NCI-H748 treated with DMSO at 0.1 percent for 48 hours (cell line): ENCODE data around the gene NID1.
A peak's percentile ranks its signal among the peaks of the same experiment; 100 is the strongest.
"Not testable (repeated sequence)": the region's sequence is repeated elsewhere in the genome, so short reads cannot be mapped to it uniquely, and the experiment has no call there.

ENCODE experiments used
- DNase-seq: peaks from one replicate; lab custom pipeline; 2025; lab: John Stamatoyannopoulos, UW

Gene NID1

DNA sequence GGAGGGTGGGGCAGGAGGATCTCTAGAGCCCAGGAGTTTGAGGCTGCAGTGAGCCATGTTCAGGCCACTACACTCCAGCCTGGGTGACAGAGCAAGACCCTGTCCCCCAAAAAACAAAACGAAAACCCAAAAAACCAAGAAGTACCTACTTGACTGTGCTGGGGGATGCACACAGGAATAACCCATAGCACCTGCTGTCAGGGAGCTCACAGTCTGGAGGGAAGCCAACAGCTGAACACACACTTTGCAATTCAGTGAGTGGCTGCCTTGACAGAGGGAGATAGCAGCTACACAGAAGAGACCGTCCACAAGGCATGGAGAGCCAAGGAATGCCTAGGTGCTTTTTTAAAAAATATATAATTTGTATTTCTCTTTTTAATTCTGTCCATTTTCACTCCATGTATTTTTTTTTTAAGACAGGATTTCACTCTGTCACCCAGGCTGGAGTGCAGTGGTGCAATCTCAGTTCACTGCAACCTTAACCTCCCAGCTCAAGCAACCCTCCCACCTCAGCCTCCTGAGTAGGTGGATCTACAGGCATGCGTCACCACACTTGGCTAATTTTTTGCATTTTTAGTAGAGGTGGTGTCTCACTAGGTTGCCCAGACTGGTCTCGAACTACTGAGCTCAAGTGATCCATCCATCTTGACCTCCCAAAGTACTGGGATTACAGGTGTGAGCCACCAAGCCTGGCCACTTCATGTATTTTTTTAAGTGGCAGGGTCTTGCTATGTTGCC is 68.7 kb downstream of the NID1 start:
- DNase-seq: no peak

DNA sequence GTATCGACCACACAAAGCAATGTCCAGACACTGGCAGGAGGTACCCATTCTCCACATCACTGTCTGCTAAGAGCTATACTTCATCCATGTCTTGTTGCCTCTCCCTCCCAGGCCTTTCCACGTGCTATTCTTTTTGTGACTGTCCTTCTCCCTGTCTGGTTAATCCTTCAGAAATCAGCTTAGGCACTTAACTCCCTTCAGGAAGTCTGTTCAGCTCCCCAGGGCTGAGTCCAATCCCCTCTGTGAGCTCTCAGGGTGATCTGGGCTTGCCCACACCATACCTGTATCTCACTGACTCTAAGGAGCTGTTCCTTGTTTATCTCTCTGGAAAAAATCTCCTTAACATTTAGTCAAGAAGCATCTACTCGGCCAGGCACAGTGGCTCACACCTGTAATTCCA is 69.4 kb downstream of the NID1 start:
- DNase-seq: no peak

DNA sequence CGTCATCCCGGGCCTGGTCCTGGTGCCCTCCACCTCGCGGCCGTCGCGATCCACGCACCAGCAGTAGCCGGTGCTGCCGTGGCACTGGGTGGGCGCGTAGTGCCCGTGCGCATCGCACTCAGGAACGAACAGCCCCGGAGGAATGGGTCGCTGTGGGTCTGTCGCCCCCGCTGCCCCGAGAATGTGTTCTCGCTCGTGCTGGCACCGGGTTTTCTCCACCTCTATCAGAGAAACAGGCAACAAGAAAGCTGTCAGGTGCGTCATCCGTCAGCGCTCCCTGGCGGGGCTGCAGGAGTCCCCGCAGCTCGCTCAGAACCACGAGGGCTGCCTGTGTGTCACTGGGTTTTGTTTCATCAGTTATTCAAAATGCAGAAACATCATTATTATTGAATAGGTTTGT is 71.2 kb downstream of the NID1 start:
- DNase-seq: no peak

DNA sequence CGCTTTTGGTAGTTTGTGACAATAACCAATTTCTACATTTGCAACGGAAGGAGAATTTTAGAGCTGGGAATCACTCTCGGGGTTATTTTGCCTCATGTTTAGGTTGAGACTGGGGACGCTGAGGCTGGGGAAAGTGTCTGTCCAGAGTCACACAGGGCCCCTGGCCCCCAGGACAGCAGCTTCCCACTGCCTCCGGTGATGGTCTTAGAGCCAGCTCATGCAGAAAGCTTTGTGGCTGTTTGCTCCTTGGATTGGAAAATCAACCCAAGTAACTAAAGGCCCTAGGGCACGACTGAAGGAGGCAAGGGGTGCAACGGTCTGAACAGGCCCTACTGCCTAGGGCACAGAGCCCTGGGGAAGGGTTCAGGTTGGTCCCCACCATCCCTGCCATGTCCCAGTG is 72.0 kb downstream of the NID1 start:
- DNase-seq: no peak

DNA sequence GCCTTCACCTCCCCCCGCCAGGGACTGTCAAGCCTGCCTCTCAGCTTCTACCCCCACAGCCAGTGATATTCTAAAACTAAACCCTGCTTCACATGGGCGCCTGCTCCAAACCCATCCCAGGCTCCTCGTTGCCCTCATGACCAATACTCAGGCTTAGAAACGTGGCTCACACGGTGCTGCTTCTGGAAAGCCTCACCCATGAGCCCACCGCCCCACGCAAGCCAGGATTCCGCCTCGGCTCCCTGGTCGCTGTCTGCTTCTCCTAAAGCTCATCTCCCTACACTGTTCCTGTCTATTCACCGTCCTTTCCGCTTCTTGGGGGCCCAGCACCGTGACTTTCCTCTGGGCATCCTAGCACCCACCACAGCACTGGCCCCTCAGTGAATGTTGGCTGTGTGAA is 72.5 kb downstream of the NID1 start:
- no peak for DNase-seq

DNA sequence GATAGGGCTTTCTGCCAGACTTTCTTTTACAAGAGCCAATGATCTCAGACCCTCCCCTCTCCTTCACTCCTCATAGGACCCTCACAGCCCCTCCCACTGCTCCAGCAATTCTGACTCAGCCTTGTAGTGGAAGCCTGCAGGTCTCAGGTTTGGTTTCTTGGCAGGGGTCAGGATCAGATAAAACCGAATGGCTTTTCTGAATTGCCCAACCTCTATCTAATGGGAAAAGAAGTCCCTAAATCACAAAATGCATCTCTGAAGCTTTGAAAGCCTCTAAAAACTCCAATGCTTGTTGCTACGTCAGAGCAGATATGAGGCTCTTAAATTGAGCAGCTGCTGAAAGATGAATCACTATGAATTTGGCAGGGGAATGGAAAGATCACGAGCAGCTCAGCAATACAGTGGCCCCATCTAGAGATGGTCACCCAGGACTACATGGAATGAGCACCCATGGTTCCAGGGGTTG is 74.5 kb downstream of the NID1 start:
- no peak for DNase-seq

DNA sequence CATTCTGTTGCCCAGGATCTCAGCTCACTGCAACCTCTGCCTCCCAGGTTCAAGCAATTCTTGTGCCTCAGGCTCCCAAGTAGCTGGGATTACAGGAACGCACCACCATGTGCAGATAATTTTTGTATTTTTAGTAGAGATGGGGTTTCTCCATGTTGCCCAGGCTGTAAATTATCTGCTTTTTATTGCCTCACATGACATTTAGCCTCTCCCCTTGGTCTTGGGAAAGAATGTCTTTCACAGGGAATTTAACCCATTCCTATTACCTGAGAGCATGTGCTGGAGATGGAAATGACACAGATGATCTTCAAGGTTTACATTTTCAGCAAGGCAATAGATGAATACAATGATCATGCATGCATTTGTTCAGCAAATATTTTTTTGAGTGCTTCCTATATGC is 75.8 kb downstream of the NID1 start:
- DNase-seq: no peak

DNA sequence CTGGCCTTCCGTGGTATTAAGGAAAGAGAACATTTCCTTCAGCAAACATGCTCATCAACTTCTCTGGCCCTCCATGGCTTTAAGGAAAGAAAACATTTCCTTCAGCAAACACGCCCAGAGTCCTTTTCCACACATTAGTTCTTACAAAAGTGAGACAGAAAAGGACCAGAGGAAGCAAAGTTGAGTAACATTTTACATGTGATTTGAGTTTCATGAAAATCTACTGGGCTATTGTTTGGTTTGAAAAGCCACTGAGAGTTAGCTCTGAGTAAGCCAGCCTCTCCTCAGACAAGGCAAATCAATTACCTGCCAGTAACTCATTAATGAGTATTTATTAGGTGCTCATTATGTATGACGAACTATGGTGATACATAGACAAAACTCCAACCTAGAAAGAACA is 78.0 kb downstream of the NID1 start:
- DNase-seq: no peak

DNA sequence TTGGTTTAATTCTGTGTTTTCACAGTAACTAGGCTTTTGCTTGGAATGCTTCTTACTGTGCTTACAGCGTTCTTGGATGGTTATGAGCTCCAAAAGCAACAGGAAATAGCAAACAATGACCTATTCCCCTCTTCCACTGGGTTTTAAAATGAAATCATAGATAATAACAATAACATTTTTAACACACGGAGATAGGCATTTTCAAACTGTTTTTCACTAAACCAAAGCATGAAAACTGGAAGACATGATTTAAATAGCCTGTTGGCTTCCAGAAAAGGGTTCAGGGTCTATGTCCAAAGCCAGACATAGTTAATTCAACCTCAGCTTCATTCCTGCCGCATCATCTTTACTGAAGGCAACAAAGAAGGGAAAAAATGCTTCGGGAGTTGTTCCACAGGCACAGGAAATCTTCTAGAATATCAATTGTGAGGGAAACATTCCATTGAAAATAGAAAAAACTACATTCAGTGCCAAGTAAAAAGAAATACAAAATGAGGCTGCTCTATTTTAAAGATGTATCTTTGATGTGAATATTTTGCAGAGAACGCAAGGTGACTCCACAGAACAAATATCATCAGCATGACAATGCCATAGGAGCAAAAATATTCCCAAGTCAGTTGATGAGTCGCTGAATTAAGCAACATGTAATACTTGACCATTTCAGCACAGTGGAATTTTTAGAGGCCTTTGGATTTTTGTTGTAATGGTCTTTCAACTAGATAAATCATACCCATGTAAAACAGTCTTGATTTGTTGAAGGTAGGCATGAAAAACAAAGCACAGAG is 80.7 kb downstream of the NID1 start:
- DNase-seq: no peak

DNA sequence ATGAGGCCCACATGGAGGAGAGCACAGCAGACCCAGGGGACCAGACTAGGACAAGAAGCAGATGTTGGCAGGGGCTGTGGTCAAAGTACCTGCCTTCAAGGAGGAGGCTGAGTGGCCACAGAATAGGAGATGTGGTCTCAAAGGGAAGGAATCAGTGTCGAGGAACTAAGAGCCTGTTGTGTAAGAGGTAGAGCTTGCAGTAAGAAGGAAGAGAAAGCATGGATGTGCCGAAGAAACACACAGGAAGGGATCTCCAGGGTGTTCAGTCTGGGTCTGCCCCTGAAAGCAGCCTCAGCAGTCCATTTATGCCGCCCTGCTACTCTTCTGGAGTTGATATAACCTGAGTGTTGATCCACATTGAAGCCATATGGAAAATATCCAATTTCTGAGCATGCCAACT is 83.9 kb downstream of the NID1 start:
- DNase-seq: no peak

DNA sequence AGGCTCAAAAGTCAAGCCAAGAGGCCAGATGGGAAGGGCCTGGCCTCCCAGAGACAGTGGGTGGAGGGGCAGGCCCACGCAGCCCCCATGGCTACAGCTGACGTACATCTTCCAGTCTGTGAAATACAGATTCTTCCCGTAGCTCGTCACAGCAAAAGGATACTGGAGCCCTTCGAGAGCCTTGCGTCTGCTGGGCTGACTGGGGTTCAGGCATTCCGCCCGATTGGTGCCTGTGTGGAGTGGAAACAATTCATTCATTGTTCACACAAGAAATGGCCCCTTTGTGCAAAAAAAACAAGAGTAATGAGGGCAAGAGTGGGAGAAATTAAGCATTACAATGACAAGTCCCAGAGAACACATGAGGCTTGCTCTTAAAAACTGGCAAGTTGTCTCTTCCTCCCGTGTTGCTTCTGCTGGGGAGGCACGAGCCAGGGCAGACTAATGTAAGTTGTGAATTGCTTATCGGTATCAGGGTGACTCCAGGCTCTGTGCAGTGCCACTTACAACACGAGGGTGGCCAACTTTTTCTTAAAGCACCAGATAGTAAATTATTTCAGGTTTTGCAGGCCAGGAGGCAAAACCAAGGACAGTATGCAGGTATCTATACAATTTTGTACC is 85.1 kb downstream of the NID1 start:
- DNase-seq: no peak

DNA sequence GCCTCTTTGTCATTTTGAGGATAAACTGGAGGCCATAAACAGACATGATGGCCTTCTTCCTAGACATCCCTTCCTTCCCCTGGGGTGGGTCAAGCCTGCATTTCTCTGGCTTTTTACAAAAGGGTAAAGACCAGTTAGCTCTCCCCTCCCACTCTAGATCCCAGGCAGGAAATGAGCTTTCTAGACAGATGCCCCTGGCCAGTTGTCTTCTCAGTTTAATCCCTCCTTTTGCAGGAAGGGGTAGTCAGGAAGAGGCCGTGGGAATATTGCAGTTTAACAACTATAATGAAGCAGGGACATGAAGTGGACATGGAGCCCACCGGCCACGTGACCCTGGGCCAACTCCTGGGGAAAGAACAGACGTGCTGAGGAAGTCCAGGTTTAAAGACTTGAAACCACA is 85.7 kb downstream of the NID1 start:
- no peak for DNase-seq

DNA sequence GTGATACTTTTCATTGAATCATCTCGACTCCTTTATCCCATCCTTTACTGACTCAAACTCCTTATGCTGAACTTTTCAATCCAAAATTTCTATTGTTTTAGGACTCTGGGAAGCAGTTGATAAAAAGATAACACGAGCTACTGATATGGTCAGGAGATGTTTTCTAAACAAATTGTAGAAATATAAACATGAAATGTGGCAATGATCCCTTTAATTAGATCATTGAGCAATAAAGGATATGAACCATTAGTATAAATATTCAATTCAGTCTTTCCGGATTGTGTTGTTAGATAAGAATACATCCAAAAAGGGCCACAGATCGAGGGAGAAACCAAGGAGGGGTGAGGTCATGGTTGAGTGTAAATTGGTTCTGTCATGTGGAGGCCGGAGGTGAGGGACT is 88.4 kb downstream of the NID1 start:
- no peak for DNase-seq

DNA sequence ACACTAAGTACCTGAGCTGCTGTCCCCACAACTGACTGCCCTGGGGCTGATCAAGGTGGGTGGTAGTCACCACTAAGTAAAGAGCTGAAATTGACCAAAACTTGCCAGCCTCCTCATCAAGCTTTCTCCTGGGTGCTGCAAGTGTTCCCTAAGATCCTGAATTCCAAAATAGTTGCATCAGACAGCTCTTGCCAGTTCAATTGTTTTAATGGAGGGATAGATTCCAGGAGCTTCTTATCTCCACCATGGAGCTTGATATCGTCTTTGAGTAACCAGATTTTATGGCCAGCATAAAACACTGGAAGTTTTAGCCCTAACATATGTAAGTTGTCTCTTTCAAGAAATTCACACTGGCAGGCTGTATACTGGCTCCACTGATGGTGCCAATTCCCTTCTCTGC is 90.3 kb downstream of the NID1 start:
- no peak for DNase-seq

DNA sequence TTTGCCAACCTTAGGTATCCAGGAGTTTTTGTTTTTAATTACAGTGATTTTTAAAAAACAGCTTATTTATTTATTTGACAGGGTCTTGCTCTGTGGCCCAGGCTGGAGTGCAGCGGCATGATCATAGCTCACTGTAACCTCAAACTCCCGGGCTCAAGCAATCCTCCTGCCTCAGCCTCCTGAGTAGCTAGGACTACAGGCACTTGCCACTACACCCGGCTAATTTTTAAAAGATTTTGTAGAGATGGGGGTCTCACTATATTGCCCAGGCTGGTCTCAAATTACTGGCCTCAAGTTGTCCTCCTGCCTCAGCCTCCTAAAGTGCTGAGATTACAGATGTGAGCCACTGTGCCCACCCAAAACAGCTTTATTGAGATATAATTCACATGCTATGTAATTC is 92.2 kb downstream of the NID1 start:
- DNase-seq: not testable (repeated sequence)

DNA sequence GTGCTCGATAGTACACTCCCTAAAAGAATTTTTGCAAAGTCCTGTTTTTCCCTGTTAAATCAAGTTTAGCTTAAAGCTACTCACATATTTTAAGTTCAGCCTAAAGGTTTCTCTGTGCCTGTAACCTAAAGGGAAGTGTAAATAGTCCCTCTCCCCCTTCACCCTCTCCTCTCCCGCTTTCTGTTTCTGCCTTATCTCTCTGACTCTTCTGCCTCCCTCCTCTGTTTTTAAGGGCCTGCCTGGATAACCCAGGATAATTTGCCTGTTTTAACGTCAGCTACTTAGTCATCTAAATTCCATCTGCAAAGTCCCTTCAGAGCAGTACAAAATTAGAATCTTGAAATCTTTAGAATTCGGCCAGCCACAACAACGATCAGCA is 92.6 kb downstream of the NID1 start:
- DNase-seq: no peak

DNA sequence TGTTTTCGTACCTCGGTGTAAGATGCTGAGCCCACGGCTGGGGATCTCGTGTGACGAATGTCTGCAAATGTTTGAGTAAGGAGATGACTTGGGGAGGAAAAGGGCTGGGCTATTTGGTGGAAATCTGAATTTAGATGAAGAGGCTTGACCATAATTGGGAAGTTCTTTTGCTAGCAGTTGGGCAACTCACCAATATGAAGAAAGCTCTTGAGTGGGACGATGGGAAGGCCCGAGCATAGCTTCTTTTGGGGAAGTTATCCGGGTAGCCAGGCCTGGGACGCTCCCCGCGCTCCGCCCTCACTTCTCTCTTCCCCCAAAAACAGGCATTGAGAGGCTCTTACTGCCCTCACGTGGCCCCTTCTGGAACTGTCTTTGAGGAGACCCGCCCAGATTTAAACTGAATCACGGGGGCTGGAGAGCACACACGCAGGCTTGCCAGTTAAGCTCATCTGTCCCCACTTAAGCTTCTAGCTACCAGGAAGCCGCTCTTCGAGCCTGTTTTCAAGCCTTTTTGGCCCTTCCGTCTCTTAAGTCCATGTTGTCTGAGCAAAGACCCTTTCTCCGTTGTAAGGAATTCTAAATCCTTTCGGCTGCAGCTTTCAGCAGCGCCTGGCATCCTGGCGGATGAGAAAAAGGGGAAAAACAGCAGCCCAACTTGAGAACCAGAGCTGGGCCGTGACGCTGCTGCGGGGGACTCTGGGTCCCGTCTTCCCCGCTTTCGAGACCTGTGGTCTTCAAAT is 93.1 kb downstream of the NID1 start:
- DNase-seq: peak; percentile 57

DNA sequence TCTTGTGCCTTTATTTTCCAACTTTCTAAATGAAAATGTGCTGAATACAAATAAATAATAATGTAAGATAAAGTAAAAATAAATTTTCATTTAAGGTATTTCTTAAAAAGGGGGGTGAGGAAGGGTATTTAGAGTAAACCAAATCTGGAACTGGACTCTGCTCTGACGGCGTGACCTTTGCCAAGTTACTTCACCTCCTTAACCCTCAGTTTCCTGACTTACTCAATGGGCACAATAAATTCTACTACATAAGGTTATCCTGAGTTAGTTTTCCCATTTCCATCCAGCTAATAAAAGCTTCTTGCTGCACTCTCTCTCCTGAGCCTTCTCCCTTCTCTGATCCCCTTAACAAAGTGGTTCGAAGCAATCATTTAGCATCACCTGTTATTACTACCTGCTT is 93.9 kb downstream of the NID1 start:
- no peak for DNase-seq

DNA sequence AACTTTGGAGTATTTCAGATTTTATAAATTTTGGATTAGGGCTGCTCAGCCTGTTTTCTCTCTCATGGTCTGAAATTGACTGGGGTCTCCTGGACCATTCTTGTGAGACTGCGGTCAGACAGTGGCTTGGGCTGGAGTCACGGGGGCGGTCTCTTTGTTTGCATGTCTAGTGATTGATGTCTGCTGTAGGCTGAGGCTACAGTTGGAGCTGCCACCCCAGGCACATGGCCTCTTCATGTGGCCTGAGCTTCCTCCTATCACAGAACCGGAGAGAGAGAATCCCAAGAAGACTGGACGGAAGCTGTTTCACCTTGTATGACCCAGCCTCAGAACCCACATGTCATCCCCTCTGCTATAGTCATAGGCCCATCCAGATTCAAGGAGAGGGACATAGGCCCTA is 96.1 kb downstream of the NID1 start:
- no peak for DNase-seq

DNA sequence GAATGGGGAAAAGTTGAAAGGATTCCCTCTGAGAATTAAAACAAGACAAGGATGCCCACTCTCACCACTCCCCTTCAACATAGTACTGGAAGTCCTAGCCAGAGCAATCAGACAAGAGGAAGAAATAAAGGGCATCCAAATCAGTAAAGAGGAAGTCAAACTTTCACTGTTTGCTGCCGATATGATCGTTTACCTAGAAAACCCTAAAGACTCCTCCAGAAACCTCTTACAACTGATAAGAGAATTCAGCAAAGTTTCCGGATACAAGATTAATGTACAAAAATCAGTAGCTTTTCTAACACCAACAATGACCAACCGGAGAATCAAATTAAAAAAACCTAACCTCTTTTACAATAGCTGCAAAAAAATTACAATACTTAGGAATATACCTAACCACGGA is 98.8 kb downstream of the NID1 start:
- DNase-seq: not testable (repeated sequence)

DNA sequence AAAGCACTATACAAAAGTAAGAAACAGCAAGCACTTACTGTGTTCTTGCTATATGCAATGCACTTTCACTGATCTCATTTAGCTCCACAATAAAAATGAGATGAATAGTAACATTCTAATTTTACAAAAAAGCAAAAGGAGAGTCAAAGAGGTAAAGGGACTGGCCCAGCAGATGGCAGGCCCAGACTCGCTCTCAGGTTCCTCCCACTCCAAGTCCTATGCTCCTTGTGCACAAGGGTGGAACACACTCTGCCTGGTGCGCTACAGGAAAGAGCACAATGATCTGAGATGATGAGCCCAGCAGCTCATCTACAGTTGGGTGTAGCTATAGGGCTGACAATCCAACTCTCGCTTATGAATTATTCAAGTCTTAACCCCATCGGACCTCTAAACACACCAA is 104.1 kb downstream of the NID1 start:
- DNase-seq: no peak

DNA sequence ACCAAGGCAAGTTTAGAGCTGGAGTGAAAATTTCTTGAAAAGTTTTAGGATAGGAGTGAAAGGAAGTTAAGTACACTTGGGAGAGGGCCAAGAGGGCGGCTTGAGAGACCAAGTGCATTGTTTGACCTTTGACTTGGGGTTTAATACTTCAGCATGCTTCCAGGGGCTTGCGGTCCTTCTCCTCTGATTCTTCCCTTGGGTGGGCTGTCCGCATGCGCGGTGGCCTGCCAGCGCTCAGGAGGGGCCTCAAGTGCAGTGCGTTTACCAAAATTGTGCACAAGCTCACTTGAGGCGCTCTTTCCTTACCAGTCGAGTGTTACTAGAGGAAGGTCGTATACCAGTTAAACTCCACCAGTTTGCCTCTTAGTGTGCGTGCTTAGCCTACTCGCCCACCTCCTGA is 106.9 kb downstream of the NID1 start:
- DNase-seq: no peak

DNA sequence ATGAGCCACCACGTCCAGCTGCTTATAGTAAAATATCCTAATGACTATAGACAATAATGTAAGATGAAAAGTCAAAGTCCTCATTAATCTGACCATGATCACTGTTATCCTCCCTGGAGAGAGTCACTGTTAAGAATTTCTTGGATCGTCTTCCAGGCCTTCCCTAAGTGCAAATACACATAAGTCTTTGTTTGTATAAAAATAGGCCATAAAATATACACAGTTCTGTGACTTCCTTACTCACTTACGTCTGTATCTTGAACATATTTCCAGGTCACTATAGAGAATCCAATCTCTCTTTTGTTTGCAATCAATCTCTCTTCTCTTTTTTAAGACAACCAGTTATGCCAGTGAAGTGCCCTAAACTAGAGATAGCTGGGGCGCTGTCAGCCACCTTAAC is 109.1 kb downstream of the NID1 start:
- no peak for DNase-seq
